Measurements from ENCODE around the gene MLLT6.

The MLLT6 gene

GRCh38 chr17:38674749-38675615, 30.1 kb upstream of the MLLT6 start, which contains the start of gene EPOP:
Gene EPOP, minus strand, starts transcription at chr17:38674957. Its CDS starts 462 bp downstream, at chr17:38674495.
- DNase-seq (ENCODE audit: low read depth), result peak; percentile 73

DNA sequence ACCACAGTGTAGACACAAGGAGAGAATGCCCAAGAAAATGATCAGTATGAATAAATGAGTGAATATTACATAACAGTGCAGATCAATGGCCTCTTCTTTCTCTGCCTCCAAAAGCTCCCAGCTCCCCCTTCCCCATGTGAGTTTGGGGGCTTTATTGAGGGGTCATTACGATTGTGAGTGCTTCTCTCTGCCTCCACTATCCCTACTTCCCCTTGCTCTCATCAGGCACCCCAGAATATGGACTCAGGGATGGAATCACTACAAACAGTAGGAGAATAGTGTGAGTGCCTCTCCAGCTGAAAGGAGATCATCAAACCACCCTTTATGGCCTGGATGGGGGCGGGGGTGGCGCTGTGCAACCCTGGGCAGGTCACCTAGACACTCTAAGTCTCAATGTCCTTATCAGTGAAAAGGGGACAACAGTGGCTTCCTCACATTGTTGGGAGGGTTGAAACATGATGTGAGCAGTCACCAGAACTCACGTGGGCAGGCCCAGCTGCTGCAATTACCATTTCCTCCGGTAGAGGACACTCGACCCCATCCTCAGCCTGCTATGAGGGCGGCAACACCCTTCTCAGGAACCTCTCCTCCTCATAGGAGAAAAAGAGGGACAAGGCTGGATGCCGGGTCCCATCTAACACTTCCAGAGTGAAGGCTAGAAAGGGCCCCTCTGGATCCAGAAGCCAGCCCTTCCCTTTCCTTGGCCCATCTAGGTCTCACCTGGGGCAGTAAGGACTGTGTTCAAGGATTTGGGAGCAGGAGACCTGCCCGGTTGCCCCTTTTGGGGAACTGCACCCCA, 28.2 kb upstream of the MLLT6 start:
- peak; percentile 69 for DNase-seq (ENCODE audit: low read depth)

GRCh38 chr17:38677819-38678218, 27.3 kb upstream of the MLLT6 start:
- no peak for DNase-seq (ENCODE audit: low read depth)

DNA sequence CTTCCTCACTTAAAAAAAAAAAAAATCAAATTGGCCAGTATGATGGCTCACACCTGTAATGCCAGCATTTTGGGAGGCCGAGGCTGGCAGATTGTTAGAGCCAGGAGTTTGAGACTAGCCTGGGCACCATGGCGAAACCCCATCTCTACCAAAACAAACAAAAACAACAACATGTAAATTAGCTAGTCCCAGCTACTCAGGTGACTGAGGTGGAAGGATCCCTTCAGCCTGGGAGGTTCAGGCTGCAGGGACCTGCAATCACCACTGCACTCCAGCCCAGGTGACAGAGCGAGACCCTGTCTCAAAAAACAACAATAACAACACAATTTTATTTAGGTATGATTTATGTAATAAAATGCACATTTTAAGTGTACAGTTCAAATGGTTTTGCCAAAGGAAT, 24.0 kb upstream of the MLLT6 start:
- no peak for DNase-seq (ENCODE audit: low read depth)

DNA sequence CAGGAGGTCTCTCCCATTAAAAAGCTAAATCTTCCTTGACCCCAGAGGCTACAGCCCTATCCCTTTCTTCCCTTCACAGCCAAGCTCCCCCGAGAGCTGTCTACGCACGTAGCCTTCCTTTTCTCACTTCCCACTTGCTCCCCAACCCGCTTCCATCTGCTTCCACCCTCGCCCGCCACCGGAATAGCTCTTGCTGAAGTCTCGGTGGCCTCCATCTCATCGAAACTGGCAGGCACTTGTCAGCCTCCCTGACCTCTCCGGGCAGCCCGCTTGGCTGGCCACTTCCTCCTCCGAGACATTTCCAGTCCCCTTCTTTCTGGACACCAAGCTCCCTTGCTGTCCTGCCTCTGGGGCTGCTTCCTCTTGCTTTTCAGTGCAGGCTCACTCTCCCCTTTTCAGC, 19.6 kb upstream of the MLLT6 start:
- no peak for DNase-seq (ENCODE audit: low read depth)

- DNase-seq (ENCODE audit: low read depth), result no peak
Observed at GRCh38 chr17:38687286-38687685, 17.8 kb upstream of the MLLT6 start.

GRCh38 chr17:38690386-38690785, 14.7 kb upstream of the MLLT6 start:
- no peak for DNase-seq (ENCODE audit: low read depth)

DNA sequence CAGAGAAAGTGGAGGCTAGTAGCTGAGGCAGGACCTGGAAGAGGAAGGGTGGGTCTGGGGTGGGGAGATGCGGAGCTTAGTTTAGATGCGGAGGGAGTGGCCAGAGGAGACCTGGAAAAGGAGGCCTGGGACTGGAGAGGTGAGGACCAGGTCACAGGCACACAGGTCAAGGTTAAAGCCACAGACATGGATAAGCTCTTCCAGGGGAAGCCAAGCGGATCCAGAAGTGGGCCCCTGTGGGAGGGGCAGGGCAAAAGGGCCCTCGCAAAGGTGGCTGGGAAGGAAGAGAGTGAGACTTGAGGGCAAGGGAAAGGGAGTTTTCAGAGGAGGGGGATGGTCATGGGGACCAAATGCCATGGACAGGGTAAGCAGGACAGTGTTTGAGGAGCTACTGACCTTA, 13.9 kb upstream of the MLLT6 start:
- DNase-seq (ENCODE audit: low read depth), result no peak

GRCh38 chr17:38693700-38694329, 11.3 kb upstream of the MLLT6 start:
- no peak for DNase-seq (ENCODE audit: low read depth)

DNA sequence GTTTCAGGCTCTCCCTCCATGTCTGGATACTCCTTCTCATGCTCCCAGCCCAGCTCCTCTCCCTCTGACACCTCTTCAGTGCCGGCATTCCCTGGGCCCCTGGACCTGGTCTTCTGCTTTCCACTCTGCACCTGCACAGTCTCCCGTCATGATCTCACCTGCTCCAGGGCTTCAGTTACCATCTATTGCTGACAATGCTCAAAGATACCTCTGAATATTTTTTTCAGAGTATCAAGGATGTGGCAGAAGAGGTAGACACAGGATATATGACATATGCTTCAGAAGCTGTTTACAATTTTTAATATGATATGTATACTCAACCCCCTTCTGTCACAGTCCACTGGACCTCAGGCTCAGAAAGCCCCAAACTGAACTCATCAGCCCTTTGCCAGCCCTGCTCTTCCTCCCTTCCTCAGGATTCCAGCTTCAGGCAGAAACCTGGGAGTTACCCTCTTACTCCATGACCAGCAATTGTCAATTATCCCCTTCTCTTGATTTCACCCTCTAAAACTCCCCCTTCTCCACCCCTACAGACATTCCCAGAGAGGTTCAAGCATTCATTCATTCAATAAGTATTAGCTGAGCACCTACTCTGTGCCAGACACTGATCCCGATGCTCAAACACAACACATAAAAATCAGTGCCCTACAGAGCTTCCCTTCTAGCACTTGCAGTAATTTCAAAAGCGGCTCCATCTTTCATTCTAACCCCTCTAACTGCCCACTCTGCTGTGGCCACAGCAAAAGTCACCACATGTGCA, 7.8 kb upstream of the MLLT6 start:
- DNase-seq (ENCODE audit: low read depth), result no peak

DNA sequence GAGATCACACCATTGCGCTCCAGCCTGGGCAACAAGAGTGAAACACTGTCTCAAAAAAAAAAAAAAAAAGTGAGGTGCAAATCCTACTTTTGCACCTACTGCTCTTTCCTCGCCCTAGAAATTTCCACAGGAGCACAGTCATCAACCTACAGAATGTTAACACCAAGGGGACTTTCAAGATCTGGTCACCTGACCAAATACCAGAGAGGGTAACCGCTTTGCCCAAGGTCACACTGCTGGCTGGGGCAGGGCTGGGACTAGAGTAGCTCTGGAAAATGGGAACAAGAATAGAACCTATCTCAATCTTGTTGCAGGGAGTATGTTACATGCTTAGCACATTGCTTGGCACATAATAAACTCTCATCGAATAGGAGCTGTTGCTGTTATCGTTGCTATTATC, 6.3 kb upstream of the MLLT6 start:
- no peak for DNase-seq (ENCODE audit: low read depth)

GRCh38 chr17:38701504-38702165, 3.4 kb upstream of the MLLT6 start:
- DNase-seq (ENCODE audit: low read depth), result peak; percentile 43

DNA sequence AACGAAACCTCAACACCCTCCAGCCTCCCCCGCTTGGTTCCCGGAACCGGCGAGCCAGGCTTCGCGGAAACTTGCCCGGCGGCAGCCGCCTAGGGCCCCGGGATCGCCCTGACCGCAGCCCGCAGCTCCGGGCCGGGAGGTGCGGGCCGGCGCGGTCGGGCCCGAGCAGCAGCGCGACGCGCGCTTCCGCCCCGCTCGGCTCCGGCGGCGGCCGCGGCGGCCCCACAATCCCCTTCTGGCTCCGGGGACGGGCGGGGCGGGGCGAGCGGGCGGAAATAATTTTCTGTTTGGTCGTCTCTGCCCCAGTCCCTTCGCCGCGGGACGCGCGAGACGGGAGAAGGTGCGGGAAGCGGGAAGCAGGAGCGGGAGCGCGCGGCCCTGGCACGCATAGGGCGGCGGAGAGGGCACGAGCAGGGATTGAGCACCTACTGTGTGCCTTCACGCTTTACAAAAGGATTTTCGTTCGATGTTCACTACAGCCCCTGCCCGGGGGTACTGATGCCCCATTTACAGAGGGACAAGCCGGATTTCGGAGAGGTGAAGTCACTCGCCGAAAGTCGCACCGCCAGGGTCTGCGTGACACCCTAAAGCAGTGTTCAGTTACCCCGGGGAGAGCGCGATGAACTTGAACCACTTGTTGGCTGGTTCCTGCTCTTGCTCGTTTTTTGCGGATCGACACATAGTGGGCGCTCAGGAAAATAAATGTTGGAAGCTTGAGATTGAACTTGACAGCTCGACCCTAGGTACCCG, 2.7 kb upstream of the MLLT6 start:
- peak; percentile 65 for DNase-seq (ENCODE audit: low read depth)

DNA sequence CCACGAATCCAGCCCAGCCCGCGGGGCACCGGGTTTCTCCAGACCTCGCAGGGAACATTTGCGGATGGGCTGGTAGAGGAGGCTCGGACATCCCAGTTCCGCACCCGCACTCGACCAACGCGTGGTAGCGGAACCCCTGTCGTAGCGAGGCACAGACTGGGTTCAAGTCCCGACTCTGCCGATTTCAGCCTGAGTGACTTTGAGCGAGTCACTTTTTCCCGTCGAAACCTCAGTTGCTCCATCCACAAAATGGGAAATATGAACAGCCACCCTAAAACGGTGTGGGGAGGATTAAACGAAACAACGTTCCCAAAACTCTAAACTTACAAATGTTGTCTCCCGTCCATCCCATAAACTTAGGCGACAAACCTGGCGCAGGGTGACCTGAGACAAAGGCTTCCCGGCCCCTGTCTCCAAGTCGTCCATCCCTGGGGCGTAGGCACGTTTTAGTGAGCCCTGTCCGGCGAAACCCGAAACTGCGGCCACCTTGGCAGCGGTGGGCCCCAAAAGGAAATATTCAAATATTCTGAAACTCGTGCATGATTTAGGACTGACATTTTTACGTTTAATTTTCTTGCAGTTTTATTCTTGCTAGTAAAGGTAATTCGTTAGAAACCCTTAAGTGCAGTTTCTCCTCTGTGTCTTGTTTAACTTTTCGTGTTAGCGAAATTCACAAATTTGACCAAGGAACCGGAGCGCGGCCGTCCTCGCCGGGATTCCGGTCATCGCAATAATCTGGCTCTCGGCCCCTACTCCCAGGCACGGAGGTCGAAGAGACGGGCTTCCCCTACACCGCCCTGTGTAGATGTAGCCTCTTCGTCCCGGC, 1.9 kb upstream of the MLLT6 start:
- DNase-seq (ENCODE audit: low read depth), result peak; percentile 8

DNA sequence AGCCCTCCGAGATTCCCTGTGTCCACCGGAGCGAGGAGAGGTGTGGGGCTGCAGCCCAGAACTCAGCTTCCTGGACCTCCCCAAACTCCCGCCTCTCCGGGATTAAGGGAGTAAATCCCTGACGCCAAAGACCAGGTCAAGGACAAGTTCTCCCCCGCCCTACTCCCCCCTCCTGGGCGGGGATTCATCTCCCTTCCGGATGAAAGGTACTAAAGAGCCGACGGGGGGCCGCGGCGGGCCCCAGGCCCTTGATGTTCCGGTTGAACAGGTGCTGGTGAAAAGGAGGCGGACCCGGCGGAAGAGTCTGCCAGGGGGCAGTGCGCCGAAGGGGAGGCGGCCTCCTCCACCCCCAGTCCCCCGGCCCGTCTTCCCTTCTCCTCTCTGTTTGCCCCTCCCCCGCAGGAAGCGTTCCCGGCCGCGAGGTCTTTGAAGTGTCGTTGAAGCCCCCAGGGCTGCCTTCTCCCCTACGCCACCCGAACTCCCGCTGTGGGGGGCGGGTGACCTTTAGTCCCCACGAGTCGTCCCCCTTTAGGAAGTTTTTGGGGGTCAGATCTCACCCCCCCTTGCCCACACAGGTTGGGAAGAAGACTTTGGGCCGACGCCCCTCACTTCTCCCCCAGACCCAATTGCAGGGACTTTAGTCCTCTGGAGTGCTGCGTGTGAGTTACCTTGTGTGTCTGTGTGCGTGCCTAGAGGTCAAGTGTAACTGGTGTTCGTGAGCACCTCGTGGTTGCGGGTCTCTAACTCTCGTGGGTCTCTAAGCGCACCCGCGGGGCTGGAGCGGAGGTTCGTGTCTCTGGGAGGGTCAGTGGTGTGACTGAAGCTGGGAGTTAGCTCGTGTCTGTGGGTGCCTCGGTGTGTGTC, 1.1 kb upstream of the MLLT6 start:
- DNase-seq (ENCODE audit: low read depth), result peak; percentile 58

DNA sequence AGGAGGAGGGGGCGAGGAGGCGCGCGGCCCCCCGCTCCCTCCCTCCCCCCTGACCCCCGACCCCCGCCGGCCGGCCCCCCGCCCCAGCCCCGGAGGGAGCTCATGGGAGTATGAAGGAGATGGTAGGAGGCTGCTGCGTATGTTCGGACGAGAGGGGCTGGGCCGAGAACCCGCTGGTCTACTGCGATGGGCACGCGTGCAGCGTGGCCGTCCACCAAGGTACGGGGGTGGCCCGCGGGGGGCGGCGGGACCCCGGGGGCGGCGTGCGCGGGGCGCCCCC, 390 bp downstream of the MLLT6 start:
- DNase-seq (ENCODE audit: low read depth), result no peak

DNA sequence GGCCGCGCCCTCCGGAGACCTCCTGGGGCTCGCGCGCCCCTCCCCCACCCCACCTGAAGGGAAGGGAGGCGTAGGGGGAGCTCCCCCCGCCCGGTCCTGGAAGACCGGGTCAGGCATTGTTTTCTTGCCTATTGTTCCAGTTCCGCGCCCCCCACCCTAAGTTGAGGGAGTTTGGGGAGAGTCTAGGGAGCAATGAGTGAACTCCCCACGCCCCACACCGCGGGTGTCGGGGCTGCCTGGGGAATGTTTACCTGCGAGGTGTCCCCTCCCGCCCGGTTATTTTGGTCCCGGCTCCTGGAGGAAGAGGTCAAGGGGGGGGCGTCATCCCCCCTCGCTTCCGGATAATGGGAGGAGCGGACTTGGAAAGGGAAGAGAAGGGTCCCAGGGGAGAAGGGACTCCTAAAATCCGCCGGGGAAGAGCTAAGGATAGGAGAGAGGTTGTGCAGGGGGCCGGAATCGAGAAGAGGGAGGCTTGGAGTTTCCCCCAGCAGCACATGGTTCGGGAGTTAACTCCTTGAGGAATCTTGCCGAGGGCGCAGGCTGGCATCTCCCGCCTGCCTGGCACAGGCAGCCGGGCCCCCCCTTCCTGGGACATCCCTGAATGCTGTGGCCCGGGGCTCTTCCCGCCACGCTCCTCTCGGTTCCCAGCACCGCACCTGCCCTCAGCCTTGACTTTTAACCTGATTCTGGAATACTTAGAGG, 881 bp downstream of the MLLT6 start:
- DNase-seq (ENCODE audit: low read depth), result peak; percentile 41

GRCh38 chr17:38706505-38707216, 1.6 kb downstream of the MLLT6 start:
- DNase-seq (ENCODE audit: low read depth), result no peak

All from activated T-cell treated with anti-CD3 and anti-CD28 coated beads for 1 hour (primary cell).